K562 (cell line): ENCODE results near the gene MAGI1.

Source experiments
- EP300 ChIP-seq: IDR thresholded peaks from 2 replicates; pipeline ENCODE4 v1.6.1; 2012; ENCODE audit warnings: low read length, improper control_type of control experiment
- EZH2 ChIP-seq: IDR thresholded peaks from 2 replicates; pipeline ENCODE4 v1.6.1; 2012; ENCODE audit warnings: low read depth, mild to moderate bottlenecking, inconsistent platforms, low read length, borderline replicate concordance
- JUND ChIP-seq, 2 experiments: IDR thresholded peaks; 2 replicates in 1 of 2; 3 replicates in 1 of 2; pipeline ENCODE4 v1.6.1; 2011; ENCODE audit warnings: borderline replicate concordance in 2 of 2, low read depth in 2 of 2, low read length in 2 of 2, improper control_type of control experiment in 1 of 2, missing biosample characterization in 1 of 2, missing genetic modification characterization in 1 of 2, missing genetic modification reagents in 1 of 2
- MTA3 ChIP-seq: fragments of 450-650 bp; formaldehyde crosslinking; IDR thresholded peaks from 2 replicates; pipeline ENCODE4 v1.6.1; 2017; ENCODE audit warnings: mild to moderate bottlenecking, borderline replicate concordance
- SMAD3 ChIP-seq: fragments of 450-650 bp; formaldehyde crosslinking; conservative IDR thresholded peaks from 2 replicates; pipeline ENCODE4 v1.4.0; 2020; ENCODE audit warnings: mild to moderate bottlenecking
- TARDBP ChIP-seq: fragments of 450-650 bp; IDR thresholded peaks from 2 replicates; pipeline ENCODE4 v1.6.1; 2016
- TEAD4 ChIP-seq, 2 experiments: sonication (generic) in 1 of 2; formaldehyde crosslinking in 1 of 2; IDR thresholded peaks; 2 replicates each; pipeline versions ENCODE4 v1.6.1 to v1.8.0; 2012 to 2022; ENCODE audit warnings: borderline replicate concordance in 1 of 2, inconsistent platforms in 1 of 2, low read length in 1 of 2, mild to moderate bottlenecking in 1 of 2, missing genetic modification reagents in 1 of 2
- TRIM25 ChIP-seq: fragments of 450-650 bp; IDR thresholded peaks from 2 replicates; pipeline ENCODE4 v1.7.0; 2016; ENCODE audit warnings: borderline replicate concordance
- ZBTB33 ChIP-seq: sonication (generic); formaldehyde crosslinking; IDR thresholded peaks from 2 replicates; pipeline ENCODE4 v1.8.1; 2023; ENCODE audit warnings: mild to moderate bottlenecking, missing genetic modification reagents
- TF ChIP-seq, protein P1 (sequence below): fragments of 250-450 bp; sonication (Bioruptor Pico); IDR thresholded peaks from 2 replicates; pipeline ENCODE4 v1.5.0; 2020; ENCODE audit warnings: mild to moderate bottlenecking, borderline replicate concordance

DNA sequence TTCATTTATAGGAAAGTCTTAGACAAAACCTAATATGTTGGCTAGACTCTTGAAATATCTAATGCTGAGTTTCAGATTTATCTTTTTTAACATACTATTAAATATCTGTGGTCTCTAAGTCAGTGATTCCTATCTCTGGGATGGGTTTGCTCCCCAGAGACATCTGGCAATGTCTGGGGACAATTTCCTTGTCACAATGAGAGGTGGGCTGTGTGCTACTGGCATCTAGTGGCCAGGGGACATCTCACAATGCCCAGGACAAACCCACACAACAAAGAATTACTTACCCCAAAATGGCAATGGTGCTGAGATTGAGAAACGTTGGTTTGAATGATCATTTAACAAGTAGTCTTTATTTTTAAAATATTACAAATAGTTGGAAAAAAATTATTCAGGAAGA, 602.1 kb downstream of the MAGI1 start:
- TF ChIP-seq ZBTB33 (CRISPR knock-in tag) (no peak), MTA3 (no peak), JUND (IDR thresholded peaks at IDR 0.05; ENCODE audit: borderline replicate concordance, low read depth, low read length) (no peak), JUND (tag; IDR thresholded peaks at IDR 0.05; ENCODE audit: borderline replicate concordance, low read depth, low read length) (no peak), TEAD4 (IDR thresholded peaks at IDR 0.05; ENCODE audit: low read length) (no peak), TEAD4 (CRISPR knock-in tag; IDR thresholded peaks at IDR 0.05; ENCODE audit: borderline replicate concordance) (no peak), EZH2 (no peak), EP300 (no peak), TARDBP (no peak), TRIM25 (no peak), SMAD3 (CRISPR knock-in tag) (no peak)
- TF ChIP-seq, protein P1, sequence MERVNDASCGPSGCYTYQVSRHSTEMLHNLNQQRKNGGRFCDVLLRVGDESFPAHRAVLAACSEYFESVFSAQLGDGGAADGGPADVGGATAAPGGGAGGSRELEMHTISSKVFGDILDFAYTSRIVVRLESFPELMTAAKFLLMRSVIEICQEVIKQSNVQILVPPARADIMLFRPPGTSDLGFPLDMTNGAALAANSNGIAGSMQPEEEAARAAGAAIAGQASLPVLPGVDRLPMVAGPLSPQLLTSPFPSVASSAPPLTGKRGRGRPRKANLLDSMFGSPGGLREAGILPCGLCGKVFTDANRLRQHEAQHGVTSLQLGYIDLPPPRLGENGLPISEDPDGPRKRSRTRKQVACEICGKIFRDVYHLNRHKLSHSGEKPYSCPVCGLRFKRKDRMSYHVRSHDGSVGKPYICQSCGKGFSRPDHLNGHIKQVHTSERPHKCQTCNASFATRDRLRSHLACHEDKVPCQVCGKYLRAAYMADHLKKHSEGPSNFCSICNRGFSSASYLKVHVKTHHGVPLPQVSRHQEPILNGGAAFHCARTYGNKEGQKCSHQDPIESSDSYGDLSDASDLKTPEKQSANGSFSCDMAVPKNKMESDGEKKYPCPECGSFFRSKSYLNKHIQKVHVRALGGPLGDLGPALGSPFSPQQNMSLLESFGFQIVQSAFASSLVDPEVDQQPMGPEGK (CRISPR knock-in tag) = no peak
